SK-N-SH (cell line): Measurements from ENCODE around the gene DYNLRB1. TPM values are rescaled to one million over a fixed set of nuclear protein-coding genes. Genes with fewer than 3 reads are reported as not detected.

ENCODE experiments used
- CTCF ChIA-PET: fragments of 300-600, 350-600 bp; formaldehyde crosslinking; extraction: SDS; loops from one replicate; lab custom pipeline; 2021; lab: Yijun Ruan, JAX
- POLR2A ChIA-PET: fragments of 350-600 bp; sonication (Branson Sonifier 250); formaldehyde crosslinking; extraction: SDS; loops from one replicate; lab custom pipeline; 2020; ENCODE audit warnings: antibody characterized with exemption, inconsistent platforms; lab: Yijun Ruan, JAX
- DNase-seq: peaks from one replicate; pipeline ENCODE4 v3.0.0; 2012
- H2AFZ ChIP-seq: fragments of 200-600 bp; sonication (generic); 2 replicates; pipeline ENCODE4 v1.8.1; 2016; ENCODE audit warnings: antibody characterized with exemption, mild to moderate bottlenecking, low read depth
- H3F3A ChIP-seq: fragments of 200-600 bp; sonication (generic); replicated peaks from 2 replicates; pipeline ENCODE3; 2016; ENCODE audit warnings: antibody characterized with exemption, mild to moderate bottlenecking; ENCODE audit not compliant: insufficient read depth
- H3K27ac ChIP-seq, 2 experiments: fragments of 200-500 bp in 1 of 2; fragments of 200-600 bp in 1 of 2; sonication (Bioruptor generic) in 1 of 2; sonication (generic), shearing (Covaris generic) in 1 of 2; 2 replicates each; pipeline versions ENCODE4 v1.5.1 to v1.6.1; 2014 to 2016; ENCODE audit warnings: low read depth in 2 of 2, inconsistent platforms in 1 of 2, low read length in 1 of 2, mild to moderate bottlenecking in 1 of 2, mixed read lengths in 1 of 2
- H3K27me3 ChIP-seq: fragments of 200-600 bp; sonication (generic), shearing (Covaris generic); 2 replicates; pipeline ENCODE4 v1.6.1; 2016; ENCODE audit warnings: mixed run types; ENCODE audit not compliant: insufficient read depth
- H3K36me3 ChIP-seq, 2 experiments: fragments of 200-500 bp in 1 of 2; fragments of 200-600 bp in 1 of 2; sonication (Bioruptor generic) in 1 of 2; sonication (generic) in 1 of 2; replicated peaks in 1 of 2; 2 replicates each; pipeline versions ENCODE3 to v1.5.1; 2014 to 2016; ENCODE audit warnings: low read length in 1 of 2, mild to moderate bottlenecking in 1 of 2; ENCODE audit not compliant: insufficient read depth in 2 of 2, control insufficient read depth in 1 of 2
- H3K4me1 ChIP-seq, 2 experiments: fragments of 200-500 bp in 1 of 2; fragments of 200-600 bp in 1 of 2; sonication (Bioruptor generic) in 1 of 2; sonication (generic), shearing (Covaris generic) in 1 of 2; 2 replicates each; pipeline versions ENCODE4 v1.5.1 to v1.6.1; 2014 to 2016; ENCODE audit warnings: low read depth in 1 of 2, low read length in 1 of 2, mixed run types in 1 of 2; ENCODE audit not compliant: insufficient read depth in 2 of 2, control insufficient read depth in 1 of 2
- H3K4me2 ChIP-seq: fragments of 200-600 bp; sonication (generic), shearing (Covaris generic); 2 replicates; pipeline ENCODE4 v1.6.1; 2017; ENCODE audit warnings: mixed run types
- H3K4me3 ChIP-seq, 2 experiments: fragments of 200-500 bp in 1 of 2; fragments of 200-600 bp in 1 of 2; sonication (Bioruptor generic) in 1 of 2; sonication (generic), shearing (Covaris generic) in 1 of 2; 2 replicates each; pipeline versions ENCODE4 v1.5.1 to v1.8.1; 2014 to 2016; ENCODE audit warnings: low read depth in 2 of 2, inconsistent platforms in 1 of 2, low read length in 1 of 2, mild to moderate bottlenecking in 1 of 2, mixed read lengths in 1 of 2, moderate library complexity in 1 of 2
- H3K79me2 ChIP-seq: fragments of 200-600 bp; sonication (generic); 2 replicates; pipeline ENCODE4 v1.8.1; 2017; ENCODE audit warnings: mild to moderate bottlenecking; ENCODE audit not compliant: insufficient read depth
- H3K9ac ChIP-seq: fragments of 200-600 bp; sonication (generic); 2 replicates; pipeline ENCODE4 v1.6.1; 2017; ENCODE audit warnings: mixed run types
- H3K9me2 ChIP-seq: fragments of 200-600 bp; sonication (generic); 2 replicates; pipeline ENCODE4 v1.6.1; 2017; ENCODE audit warnings: mixed run types
- H3K9me3 ChIP-seq: fragments of 200-600 bp; sonication (generic); 2 replicates; pipeline ENCODE4 v1.6.1; 2017; ENCODE audit warnings: mixed run types, mild to moderate bottlenecking, moderate library complexity
- H4K20me1 ChIP-seq: fragments of 200-600 bp; sonication (generic); 2 replicates; pipeline ENCODE4 v1.6.1; 2017; ENCODE audit warnings: mild to moderate bottlenecking, mixed run types; ENCODE audit not compliant: insufficient read depth
- CHD2 ChIP-seq: fragments of 150-350 bp; IDR thresholded peaks from 2 replicates; pipeline ENCODE4 v1.6.1; 2018; ENCODE audit warnings: low read length; ENCODE audit not compliant: partially characterized antibody
- ELF1 ChIP-seq: IDR thresholded peaks from 2 replicates; pipeline ENCODE4 v1.4.0; 2012
- EZH2phosphoT487 ChIP-seq: fragments of 200-600 bp; sonication (generic); IDR thresholded peaks from 2 replicates; pipeline ENCODE4 v1.6.1; 2017; ENCODE audit warnings: low read depth, mixed run types, mild to moderate bottlenecking, antibody characterized with exemption, moderate library complexity, borderline replicate concordance
- FOSL2 ChIP-seq: IDR thresholded peaks from 2 replicates; pipeline ENCODE4 v1.4.0; 2012; ENCODE audit warnings: low read depth, mild to moderate bottlenecking, moderate library complexity, borderline replicate concordance
- FOXM1 ChIP-seq: IDR thresholded peaks from 2 replicates; pipeline ENCODE4 v1.4.0; 2012; ENCODE audit warnings: low read depth, mild to moderate bottlenecking
- GABPA ChIP-seq: IDR thresholded peaks from 2 replicates; pipeline ENCODE4 v1.4.0; 2012; ENCODE audit warnings: low read depth, mild to moderate bottlenecking
- GATA2 ChIP-seq: sonication (generic); formaldehyde crosslinking; IDR thresholded peaks from 2 replicates; pipeline ENCODE4 v1.5.0; 2020; ENCODE audit warnings: mild to moderate bottlenecking, missing genetic modification reagents
- IRF3 ChIP-seq: fragments of 150-350 bp; IDR thresholded peaks from 2 replicates; pipeline ENCODE4 v1.6.1; 2016; ENCODE audit warnings: mild to moderate bottlenecking, low read depth, low read length
- JUND ChIP-seq: IDR thresholded peaks from 2 replicates; pipeline ENCODE4 v1.4.0; 2012
- MEF2A ChIP-seq: IDR thresholded peaks from 2 replicates; pipeline ENCODE4 v1.4.0; 2012; ENCODE audit warnings: low read depth, borderline replicate concordance
- NRF1 ChIP-seq: IDR thresholded peaks from 2 replicates; pipeline ENCODE4 v1.6.1; 2012; ENCODE audit warnings: low read depth, mild to moderate bottlenecking, low read length
- PBX3 ChIP-seq: IDR thresholded peaks from 2 replicates; pipeline ENCODE4; 2012
- POLR2AphosphoS5 ChIP-seq: IDR thresholded peaks from 2 replicates; pipeline ENCODE4 v1.6.1; 2012; ENCODE audit warnings: low read depth, low read length
- RFX5 ChIP-seq: IDR thresholded peaks from 2 replicates; pipeline ENCODE4 v1.6.1; 2012; ENCODE audit warnings: mild to moderate bottlenecking, improper control_type of control experiment, low read length
- SMC3 ChIP-seq: IDR thresholded peaks from 2 replicates; pipeline ENCODE4 v1.6.1; 2012; ENCODE audit warnings: low read depth, low read length, improper control_type of control experiment
- TAF1 ChIP-seq: IDR thresholded peaks from 2 replicates; pipeline ENCODE4 v1.6.1; 2012; ENCODE audit warnings: low read depth, mild to moderate bottlenecking, low read length, moderate library complexity, borderline replicate concordance
- TCF12 ChIP-seq: IDR thresholded peaks from 2 replicates; pipeline ENCODE4 v1.4.0; 2012
- TEAD4 ChIP-seq: IDR thresholded peaks from 2 replicates; pipeline ENCODE4 v1.4.0; 2012; ENCODE audit warnings: mild to moderate bottlenecking, borderline replicate concordance; ENCODE audit not compliant: insufficient read depth
- YY1 ChIP-seq: IDR thresholded peaks from 2 replicates; pipeline ENCODE4 v1.4.0; 2012; ENCODE audit warnings: low read depth, mild to moderate bottlenecking
- WGBS: methylation state at CpG from one replicate; pipeline ENCODE4 v1.1.6; 2017; ENCODE audit warnings: low lambda C conversion rate; 5-methylcytosine and 5-hydroxymethylcytosine counted together
- polyA plus RNA-seq, 3 experiments: library from polyadenylated mRNA; depleted of rRNA; stranded (reverse); fragments of >200 nt; gene quantifications; 2 replicates each; pipeline ENCODE4 v1.2.3, GENCODE V29; 2012
- TF ChIP-seq, protein P1 (sequence below): IDR thresholded peaks from 2 replicates; pipeline ENCODE4 v1.4.0; 2012; ENCODE audit warnings: low read depth, borderline replicate concordance
- TF ChIP-seq, protein P2 (sequence below): fragments of 150-350 bp; IDR thresholded peaks from 2 replicates; pipeline ENCODE4 v1.6.1; 2017; ENCODE audit warnings: antibody characterized with exemption, low read length, low read depth, borderline replicate concordance
- TF ChIP-seq, protein P3 (sequence below): IDR thresholded peaks from 2 replicates; pipeline ENCODE4 v1.6.1; 2012; ENCODE audit warnings: mild to moderate bottlenecking, low read depth, low read length, moderate library complexity
- TF ChIP-seq, protein P4 (sequence below): IDR thresholded peaks from 2 replicates; pipeline ENCODE4 v1.4.0; 2012; ENCODE audit warnings: low read depth

DYNLRB1 gene
- polyA plus RNA-seq (2012; rRNA removed) = 298 and 402 TPM in 2 replicates
- polyA plus RNA-seq (2012; cell fraction: cytosol; rRNA removed) = 379 and 385 TPM in 2 replicates
- 112 and 116 TPM in 2 replicates for polyA plus RNA-seq (2012; cell fraction: nucleus; rRNA removed)

DNA sequence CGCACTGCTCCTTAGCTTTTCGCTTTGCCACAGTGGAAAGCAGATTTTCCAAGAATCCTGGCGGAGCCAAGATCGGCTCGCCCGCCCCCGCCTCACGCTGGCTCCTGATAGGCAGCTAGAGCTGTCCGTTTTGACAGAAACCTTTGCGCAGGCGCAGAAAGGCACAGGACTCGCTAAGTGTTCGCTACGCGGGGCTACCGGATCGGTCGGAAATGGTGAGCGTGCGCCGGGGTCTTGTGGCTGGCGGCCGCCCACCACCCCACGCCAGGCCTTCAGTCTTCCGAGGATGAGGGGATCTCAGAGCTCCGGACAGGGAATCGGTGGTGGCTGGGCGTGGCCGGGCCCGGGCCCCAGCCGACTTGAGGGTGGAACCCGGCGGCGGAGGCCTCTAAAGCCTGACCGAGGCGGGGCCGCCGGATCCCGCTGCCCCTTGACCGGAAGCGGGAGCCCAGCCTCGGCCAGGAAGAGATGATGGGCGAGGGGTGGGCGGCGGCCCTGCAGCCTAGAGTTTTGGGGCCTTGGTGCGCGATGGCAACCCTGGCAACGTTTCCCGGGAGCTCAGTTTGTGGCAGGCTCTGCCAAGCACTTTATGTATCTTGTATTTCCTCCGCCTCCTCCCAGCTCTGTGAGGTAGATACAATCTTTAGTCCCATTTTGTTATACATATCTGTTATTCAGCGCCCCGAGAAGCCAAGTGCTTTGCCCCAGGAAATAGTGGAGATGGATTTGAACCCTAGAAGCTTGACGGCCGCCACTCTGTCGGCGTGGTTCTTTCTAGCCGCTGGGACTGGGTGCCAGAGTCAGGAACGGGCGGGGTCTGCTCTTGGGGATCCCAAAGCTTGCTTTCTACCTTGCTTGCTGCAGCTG, at the start of gene DYNLRB1:
TSS of gene DYNLRB1 (plus strand) at position 176 of the 867 bp plus-strand sequence. CDS start at position 213, 37 bp downstream.
- peaks cover 18% of the 10 kb centered on the region for H3F3A ChIP-seq
- DNase-seq = peak; percentile 93
- peak within 1 kb of the TSS; percentile 92 for H3K9ac ChIP-seq
- 2% methylated on average over 25 of the region's 59 CpGs for WGBS
- H3K27ac ChIP-seq = peak within 1 kb of the TSS; percentile 92
- no peaks in the 10 kb centered on the region for H3K9me3 ChIP-seq
- peaks cover 50% of the 10 kb centered on the region for H3K79me2 ChIP-seq
- H3K4me2 ChIP-seq = peak within 1 kb of the TSS; percentile 93
- peak within 1 kb of the TSS; percentile 80 for H2AFZ ChIP-seq
- H3K9me2 ChIP-seq = no peaks in the 10 kb centered on the region
- no peaks in the 10 kb centered on the region for H3K27me3 ChIP-seq
- peaks cover 20 to 29% of the 10 kb centered on the region in 2 experiments for H3K36me3 ChIP-seq
- ChIA-PET CTCF (interaction anchor here (0.7 to 6.3 kb wide), 9 partner anchors 22 to 330 kb away, joined by 3 to 69 read pairs (median 4); partner anchors contain the start of gene TP53INP2), POLR2A (interaction anchor here (0.6 to 1.6 kb wide), 5 partner anchors 18 to 215 kb away, joined by 3 to 14 read pairs (median 4); partner anchors contain the start of gene ITCH)
- H3K4me1 ChIP-seq = peaks cover 0 to 9% of the 10 kb centered on the region in 2 experiments; a peak in 2 of 4 replicates
- peak within 1 kb of the TSS; percentile 73 to 92 for H3K4me3 ChIP-seq
- peaks cover 27% of the 10 kb centered on the region for H4K20me1 ChIP-seq
- TF ChIP-seq FOSL2 (no peak), TCF12 (peak; percentile 7; the same call in 1 of the 2 replicates), CHD2 (peak; percentile 21), FOXM1 (no peak), RFX5 (no peak), TEAD4 (no peak), EZH2phosphoT487 (no peak), ELF1 (peak; percentile 67), JUND (no peak), SMC3 (no peak), GABPA (peak; percentile 76), IRF3 (peak; percentile 47), YY1 (no peak; the same call in 1 of the 2 replicates), POLR2AphosphoS5 (peak; percentile 83), NRF1 (peak; percentile 70), MEF2A (no peak; the same call in 1 of the 2 replicates), TAF1 (peak; percentile 64), PBX3 (peak; percentile 99), GATA2 (CRISPR knock-in tag) (no peak)
- TF ChIP-seq, protein P1, sequence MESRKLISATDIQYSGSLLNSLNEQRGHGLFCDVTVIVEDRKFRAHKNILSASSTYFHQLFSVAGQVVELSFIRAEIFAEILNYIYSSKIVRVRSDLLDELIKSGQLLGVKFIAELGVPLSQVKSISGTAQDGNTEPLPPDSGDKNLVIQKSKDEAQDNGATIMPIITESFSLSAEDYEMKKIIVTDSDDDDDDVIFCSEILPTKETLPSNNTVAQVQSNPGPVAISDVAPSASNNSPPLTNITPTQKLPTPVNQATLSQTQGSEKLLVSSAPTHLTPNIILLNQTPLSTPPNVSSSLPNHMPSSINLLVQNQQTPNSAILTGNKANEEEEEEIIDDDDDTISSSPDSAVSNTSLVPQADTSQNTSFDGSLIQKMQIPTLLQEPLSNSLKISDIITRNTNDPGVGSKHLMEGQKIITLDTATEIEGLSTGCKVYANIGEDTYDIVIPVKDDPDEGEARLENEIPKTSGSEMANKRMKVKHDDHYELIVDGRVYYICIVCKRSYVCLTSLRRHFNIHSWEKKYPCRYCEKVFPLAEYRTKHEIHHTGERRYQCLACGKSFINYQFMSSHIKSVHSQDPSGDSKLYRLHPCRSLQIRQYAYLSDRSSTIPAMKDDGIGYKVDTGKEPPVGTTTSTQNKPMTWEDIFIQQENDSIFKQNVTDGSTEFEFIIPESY = no peak
- TF ChIP-seq, protein P2, sequence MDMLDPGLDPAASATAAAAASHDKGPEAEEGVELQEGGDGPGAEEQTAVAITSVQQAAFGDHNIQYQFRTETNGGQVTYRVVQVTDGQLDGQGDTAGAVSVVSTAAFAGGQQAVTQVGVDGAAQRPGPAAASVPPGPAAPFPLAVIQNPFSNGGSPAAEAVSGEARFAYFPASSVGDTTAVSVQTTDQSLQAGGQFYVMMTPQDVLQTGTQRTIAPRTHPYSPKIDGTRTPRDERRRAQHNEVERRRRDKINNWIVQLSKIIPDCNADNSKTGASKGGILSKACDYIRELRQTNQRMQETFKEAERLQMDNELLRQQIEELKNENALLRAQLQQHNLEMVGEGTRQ = no peak
- TF ChIP-seq, protein P3, sequence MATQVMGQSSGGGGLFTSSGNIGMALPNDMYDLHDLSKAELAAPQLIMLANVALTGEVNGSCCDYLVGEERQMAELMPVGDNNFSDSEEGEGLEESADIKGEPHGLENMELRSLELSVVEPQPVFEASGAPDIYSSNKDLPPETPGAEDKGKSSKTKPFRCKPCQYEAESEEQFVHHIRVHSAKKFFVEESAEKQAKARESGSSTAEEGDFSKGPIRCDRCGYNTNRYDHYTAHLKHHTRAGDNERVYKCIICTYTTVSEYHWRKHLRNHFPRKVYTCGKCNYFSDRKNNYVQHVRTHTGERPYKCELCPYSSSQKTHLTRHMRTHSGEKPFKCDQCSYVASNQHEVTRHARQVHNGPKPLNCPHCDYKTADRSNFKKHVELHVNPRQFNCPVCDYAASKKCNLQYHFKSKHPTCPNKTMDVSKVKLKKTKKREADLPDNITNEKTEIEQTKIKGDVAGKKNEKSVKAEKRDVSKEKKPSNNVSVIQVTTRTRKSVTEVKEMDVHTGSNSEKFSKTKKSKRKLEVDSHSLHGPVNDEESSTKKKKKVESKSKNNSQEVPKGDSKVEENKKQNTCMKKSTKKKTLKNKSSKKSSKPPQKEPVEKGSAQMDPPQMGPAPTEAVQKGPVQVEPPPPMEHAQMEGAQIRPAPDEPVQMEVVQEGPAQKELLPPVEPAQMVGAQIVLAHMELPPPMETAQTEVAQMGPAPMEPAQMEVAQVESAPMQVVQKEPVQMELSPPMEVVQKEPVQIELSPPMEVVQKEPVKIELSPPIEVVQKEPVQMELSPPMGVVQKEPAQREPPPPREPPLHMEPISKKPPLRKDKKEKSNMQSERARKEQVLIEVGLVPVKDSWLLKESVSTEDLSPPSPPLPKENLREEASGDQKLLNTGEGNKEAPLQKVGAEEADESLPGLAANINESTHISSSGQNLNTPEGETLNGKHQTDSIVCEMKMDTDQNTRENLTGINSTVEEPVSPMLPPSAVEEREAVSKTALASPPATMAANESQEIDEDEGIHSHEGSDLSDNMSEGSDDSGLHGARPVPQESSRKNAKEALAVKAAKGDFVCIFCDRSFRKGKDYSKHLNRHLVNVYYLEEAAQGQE = no peak; the same call in 1 of the 2 replicates
- TF ChIP-seq, protein P4, sequence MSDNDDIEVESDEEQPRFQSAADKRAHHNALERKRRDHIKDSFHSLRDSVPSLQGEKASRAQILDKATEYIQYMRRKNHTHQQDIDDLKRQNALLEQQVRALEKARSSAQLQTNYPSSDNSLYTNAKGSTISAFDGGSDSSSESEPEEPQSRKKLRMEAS = 0 out of 2 replicates have a peak, but pooled peaks have one; percentile 41
